ENCODE measurements around the gene COL21A1.

Gene COL21A1

GRCh38 chr6:56101141-56101553 is 146.2 kb downstream of the COL21A1 start:
- no peak for DNase-seq

GRCh38 chr6:56096946-56097621 is 150.3 kb downstream of the COL21A1 start:
- no peak for DNase-seq

- DNase-seq, result no peak
Measured at GRCh38 chr6:56096541-56096940, 150.8 kb downstream of the COL21A1 start.

- DNase-seq, result no peak
Measured at GRCh38 chr6:56093776-56094175, 153.6 kb downstream of the COL21A1 start.

GRCh38 chr6:56091159-56091869 is 156.1 kb downstream of the COL21A1 start:
- no peak for DNase-seq

- DNase-seq, result no peak
Measured at GRCh38 chr6:56088641-56089040, 158.7 kb downstream of the COL21A1 start.

- DNase-seq, result no peak
Measured at GRCh38 chr6:56087421-56087820, 160.0 kb downstream of the COL21A1 start.

- no peak for DNase-seq
Measured at GRCh38 chr6:56079751-56080540, 167.4 kb downstream of the COL21A1 start.

- no peak for DNase-seq
Measured at GRCh38 chr6:56076033-56076432, 171.3 kb downstream of the COL21A1 start.

- no peak for DNase-seq
Measured at GRCh38 chr6:56073761-56074160, 173.6 kb downstream of the COL21A1 start.

- DNase-seq, result no peak
Measured at GRCh38 chr6:56073315-56073714, 174.1 kb downstream of the COL21A1 start.

- no peak for DNase-seq
Measured at GRCh38 chr6:56072856-56073255, 174.5 kb downstream of the COL21A1 start.

GRCh38 chr6:56065408-56065807 is 182.0 kb downstream of the COL21A1 start:
- DNase-seq, result no peak

GRCh38 chr6:56062836-56063235 is 184.5 kb downstream of the COL21A1 start:
- DNase-seq, result no peak

- no peak for DNase-seq
Measured at GRCh38 chr6:56058636-56059035, 188.7 kb downstream of the COL21A1 start.

- no peak for DNase-seq
Measured at GRCh38 chr6:56055081-56055704, 192.2 kb downstream of the COL21A1 start.

GRCh38 chr6:56051202-56051598 is 196.2 kb downstream of the COL21A1 start:
- DNase-seq, result no peak

- no peak for DNase-seq
Measured at GRCh38 chr6:56050530-56051201, 196.7 kb downstream of the COL21A1 start.

GRCh38 chr6:56048601-56049000 is 198.8 kb downstream of the COL21A1 start:
- DNase-seq, result no peak

- DNase-seq, result no peak
Measured at GRCh38 chr6:56047931-56048540, 199.3 kb downstream of the COL21A1 start.

- peak; percentile 4 for DNase-seq
Measured at GRCh38 chr6:56046576-56046975, 200.8 kb downstream of the COL21A1 start.

GRCh38 chr6:56043761-56044160 is 203.6 kb downstream of the COL21A1 start:
- no peak for DNase-seq

All from CD4-positive, alpha-beta T cell treated with Interleukin-10 for 1 hour (primary cell).